Measurements from ENCODE around the gene ZNRF2. TPM values are rescaled to one million over a fixed set of nuclear protein-coding genes. Genes with fewer than 3 reads are reported as not detected.

Gene ZNRF2
- total and polyA plus RNA-seq, 2 of the 13 experiments (the other 11 are each of a cell fraction or from before 2014, with no cell fraction given): 3.5 to 7.7 TPM

DNA sequence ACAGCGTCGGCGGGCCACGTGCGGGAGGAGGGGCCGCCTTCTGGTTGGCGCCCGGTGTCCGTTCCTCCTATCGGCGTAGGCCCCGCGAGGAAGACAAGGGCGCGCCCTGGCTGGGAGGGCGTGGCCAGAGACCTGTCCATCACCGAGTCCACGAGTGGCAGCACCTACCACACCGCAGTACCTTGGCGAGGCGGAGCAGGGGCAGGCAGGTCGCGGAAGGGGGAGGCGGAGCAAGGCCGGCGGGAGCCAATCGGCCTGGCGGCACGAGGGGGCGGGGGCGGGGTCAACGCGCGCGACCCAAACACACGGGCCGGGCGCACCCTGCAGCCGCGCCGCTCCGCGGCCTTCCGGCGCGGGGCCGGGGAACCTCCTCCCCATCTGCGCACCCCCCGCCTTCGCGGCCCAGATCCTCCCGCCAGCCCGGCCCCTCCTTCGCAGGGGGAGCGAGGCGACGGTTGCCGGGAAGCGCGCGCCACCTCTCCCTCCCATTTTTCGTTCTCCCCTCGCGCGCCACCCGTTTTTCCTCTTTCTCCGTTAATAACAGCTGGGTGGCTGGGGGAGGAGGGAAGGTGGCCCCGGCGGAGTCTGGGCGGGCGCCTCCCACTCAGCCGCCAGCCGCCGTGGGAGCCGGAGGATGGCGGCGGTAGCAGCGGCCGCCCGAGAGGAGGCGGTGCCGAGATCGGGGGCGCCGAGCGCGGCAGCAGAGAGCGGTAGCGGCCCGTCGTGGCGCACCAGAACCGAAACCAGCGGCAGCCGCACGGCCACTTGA, at the start of gene ZNRF2 (continued):
- TF ChIP-seq ZFP90 (CRISPR knock-in tag; IDR thresholded peaks at IDR 0.05; ENCODE audit: borderline replicate concordance) (peak; percentile 56; the same call in 1 of the 2 replicates), AGO2 (optimal IDR thresholded peaks at IDR 0.05; ENCODE audit: low read depth, low read length) (peak; percentile 50), MYNN (CRISPR knock-in tag; IDR thresholded peaks at IDR 0.05; ENCODE audit: low read depth) (no peak), IKZF4 (CRISPR knock-in tag; IDR thresholded peaks at IDR 0.05; ENCODE audit: borderline replicate concordance, low read depth, not compliant biosample characterization) (peak; percentile 51), SKI (IDR thresholded peaks at IDR 0.05; ENCODE audit: partially characterized antibody) (peak; percentile 82), ZFP41 (CRISPR knock-in tag; IDR thresholded peaks at IDR 0.05; ENCODE audit: borderline replicate concordance) (peak; percentile 77; the same call in 1 of the 2 replicates), NR2C2 (CRISPR knock-in tag; IDR thresholded peaks at IDR 0.05; ENCODE audit: borderline replicate concordance) (no peak; the same call in 1 of the 2 replicates), ZNF468 (CRISPR knock-in tag; IDR thresholded peaks at IDR 0.05) (no peak), ZNF230 (CRISPR knock-in tag; IDR thresholded peaks at IDR 0.05) (peak; percentile 33; the same call in 1 of the 2 replicates), THRA (CRISPR knock-in tag; IDR thresholded peaks at IDR 0.05; ENCODE audit: borderline replicate concordance) (0 out of 2 replicates have a peak, but pooled peaks have one; percentile 30), NFATC3 (CRISPR knock-in tag; IDR thresholded peaks at IDR 0.05) (0 out of 2 replicates have a peak, but pooled peaks have one; percentile 76), PBX3 (CRISPR knock-in tag; IDR thresholded peaks at IDR 0.05; ENCODE audit: borderline replicate concordance) (0 out of 2 replicates have a peak, but pooled peaks have one; percentile 55), ATF4 (CRISPR knock-in tag; IDR thresholded peaks at IDR 0.05) (no peak; a peak in 1 of 4 replicates), DMAP1 (CRISPR knock-in tag; IDR thresholded peaks at IDR 0.05) (0 out of 2 replicates have a peak, but pooled peaks have one; percentile 58), HDAC2 (CRISPR knock-in tag; IDR thresholded peaks at IDR 0.05) (peak; percentile 61), SOX5 (CRISPR knock-in tag; IDR thresholded peaks at IDR 0.05; ENCODE audit: borderline replicate concordance) (peak; percentile 7; the same call in 1 of the 2 replicates), HNRNPL (IDR thresholded peaks at IDR 0.05; ENCODE audit: low read depth, low read length) (no peak), ZBTB37 (CRISPR knock-in tag; IDR thresholded peaks at IDR 0.05) (no peak), HNRNPK (IDR thresholded peaks at IDR 0.05; ENCODE audit: low read depth, low read length, poor library complexity, severe bottlenecking) (peak; percentile 48), ZFX (CRISPR knock-in tag; IDR thresholded peaks at IDR 0.05; ENCODE audit: low read depth) (peak; percentile 83)
- TF ChIP-seq, protein P1, sequence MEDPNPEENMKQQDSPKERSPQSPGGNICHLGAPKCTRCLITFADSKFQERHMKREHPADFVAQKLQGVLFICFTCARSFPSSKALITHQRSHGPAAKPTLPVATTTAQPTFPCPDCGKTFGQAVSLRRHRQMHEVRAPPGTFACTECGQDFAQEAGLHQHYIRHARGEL (CRISPR knock-in tag; IDR thresholded peaks at IDR 0.05): no peak

Data from HepG2 (cell line).